ENCODE measurements around the gene ARHGAP18. TPM values are rescaled to one million over a fixed set of nuclear protein-coding genes. Genes with fewer than 3 reads are reported as not detected.

The ARHGAP18 gene
- total RNA-seq, 4 donors from 2014 or later = 5.2 to 9.2 (median 6.5) TPM

DNA sequence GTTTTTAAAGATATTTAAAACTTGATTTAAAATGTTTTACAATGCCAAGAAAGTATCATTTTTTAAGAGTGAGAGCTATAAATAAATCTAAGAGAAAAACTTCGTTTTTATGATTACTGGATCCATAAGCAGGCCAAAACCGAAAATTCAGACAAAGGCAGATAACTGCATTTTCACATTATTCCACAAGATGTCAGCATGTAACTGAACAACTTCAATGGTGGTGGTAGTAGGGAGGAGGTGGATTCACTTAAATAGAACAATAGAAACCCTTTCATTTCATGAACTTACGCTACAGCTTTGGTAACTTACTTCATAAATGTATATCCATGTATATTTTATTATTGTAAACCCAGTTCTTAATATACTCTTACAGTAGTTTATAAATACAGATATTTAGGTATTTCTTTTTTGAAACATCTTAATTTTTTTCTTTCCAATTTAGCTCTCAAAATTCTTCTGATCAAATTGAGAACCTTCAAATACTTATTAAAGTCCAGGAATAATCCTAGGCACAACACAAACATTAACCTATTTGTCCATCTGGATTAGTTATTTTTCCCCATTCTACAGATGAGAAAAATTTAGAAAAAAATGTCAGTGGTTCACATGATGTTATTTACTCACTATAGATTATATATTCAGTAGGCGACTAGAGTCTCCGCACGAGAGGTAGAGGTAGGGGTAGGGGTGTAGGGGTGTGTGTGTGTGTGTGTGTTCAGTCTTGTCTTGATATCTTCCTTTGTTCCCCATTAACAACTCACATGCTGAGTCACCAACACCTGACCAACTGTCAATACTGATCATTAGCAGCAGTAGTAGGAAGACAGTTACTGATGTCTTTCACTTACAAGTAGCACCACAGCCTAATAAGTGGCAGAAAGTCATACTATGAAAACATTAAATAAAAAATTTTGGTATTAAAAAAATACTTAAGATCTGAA is 111.5 kb downstream of the ARHGAP18 start:
- H3K4me1 ChIP-seq = peaks cover 3 to 6% of the 10 kb centered on the region in 2 donors
- peak; percentile 74 to 91 for ATAC-seq
- peak overlapping the region in 1 of 4 donors; percentile 25 for H3K27ac ChIP-seq
- in situ Hi-C loops (cut with MboI; ENCODE audit: low sequenced_read_pairs in 4 of 4) = loop anchor here (5.0 to 10.0 kb wide), 4 partner anchors 129 to 426 kb away; no protein-coding TSS in a partner anchor
- H3K4me3 ChIP-seq = no peak overlapping the region
- H3K9me3 ChIP-seq = no peaks in the 10 kb centered on the region
- no peak for DNase-seq
- intact Hi-C loops (cut with DNase I; ENCODE audit: low total_unique reads) = loop anchor here (1.0 to 2.0 kb wide), 2 partner anchors 132 to 422 kb away; no protein-coding TSS in a partner anchor
- no peaks in the 10 kb centered on the region for H3K27me3 ChIP-seq
- TF ChIP-seq CTCF (IDR thresholded peaks at IDR 0.05 in 4 of 5, conservative IDR thresholded peaks at IDR 0.05 in 1 of 5) (peak; percentile 63 to 90 (median 84)), POLR2A (IDR thresholded peaks at IDR 0.05) (no peak)
- H3K36me3 ChIP-seq = no peaks in the 10 kb centered on the region

- Histone ChIP-seq H3K27me3 (no peaks in the 10 kb centered on the region), H3K27ac (no peak overlapping the region), H3K4me1 (peaks cover 3 to 6% of the 10 kb centered on the region in 2 donors), H3K9me3 (no peaks in the 10 kb centered on the region), H3K36me3 (no peaks in the 10 kb centered on the region), H3K4me3 (no peak overlapping the region)
- intact Hi-C loops (cut with DNase I; ENCODE audit: low total_unique reads) (no loop called here), in situ Hi-C loops (cut with MboI; ENCODE audit: low sequenced_read_pairs in 4 of 4) (loop anchor here (5.0 to 10.0 kb wide), 4 partner anchors 130 to 428 kb away; no protein-coding TSS in a partner anchor)
- no peak for ATAC-seq
- DNase-seq = no peak
- TF ChIP-seq CTCF (IDR thresholded peaks at IDR 0.05 in 4 of 5, conservative IDR thresholded peaks at IDR 0.05 in 1 of 5) = no peak
- no peak for TF ChIP-seq POLR2A (IDR thresholded peaks at IDR 0.05)
These were observed 112.8 kb downstream of the ARHGAP18 start for GRCh38 chr6:129597023-129597713.

- Histone ChIP-seq H3K27ac (no peak overlapping the region), H3K27me3 (no peaks in the 10 kb centered on the region), H3K4me3 (no peak overlapping the region), H3K36me3 (no peaks in the 10 kb centered on the region), H3K4me1 (peaks cover 3 to 6% of the 10 kb centered on the region in 2 donors), H3K9me3 (no peaks in the 10 kb centered on the region)
- ATAC-seq (no peak), DNase-seq (no peak)
- in situ Hi-C loops (cut with MboI; ENCODE audit: low sequenced_read_pairs in 4 of 4) = loop anchor here (5.0 to 10.0 kb wide), 4 partner anchors 131 to 428 kb away; no protein-coding TSS in a partner anchor
- intact Hi-C loops (cut with DNase I; ENCODE audit: low total_unique reads) = no loop called here
- TF ChIP-seq CTCF (IDR thresholded peaks at IDR 0.05 in 4 of 5, conservative IDR thresholded peaks at IDR 0.05 in 1 of 5) (no peak), POLR2A (IDR thresholded peaks at IDR 0.05) (no peak)
These were observed 113.5 kb downstream of the ARHGAP18 start for GRCh38 chr6:129596522-129596921.

DNA sequence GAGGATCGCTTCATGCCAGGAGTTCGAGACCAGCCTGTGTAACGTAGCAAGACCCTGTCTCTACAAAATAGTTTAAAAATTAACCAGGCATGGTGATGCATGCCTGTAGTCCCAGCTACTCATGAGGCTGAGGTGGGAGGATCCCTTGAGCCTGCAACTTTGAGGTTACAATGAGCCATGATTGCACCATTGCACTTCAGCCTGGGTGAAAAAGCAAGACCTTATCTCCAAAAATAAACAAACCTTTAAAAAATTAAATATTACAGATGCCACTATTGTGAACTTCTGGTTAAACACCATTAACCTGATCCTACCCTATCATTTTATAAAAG is 116.8 kb downstream of the ARHGAP18 start:
- no peak for DNase-seq
- no peak for ATAC-seq
- Histone ChIP-seq H3K4me3 (no peak overlapping the region), H3K27ac (no peak overlapping the region), H3K36me3 (peaks cover 0 to 6% of the 10 kb centered on the region in 2 donors), H3K4me1 (peaks cover 3% of the 10 kb centered on the region in 2 donors), H3K27me3 (no peaks in the 10 kb centered on the region), H3K9me3 (no peaks in the 10 kb centered on the region)
- no peak for TF ChIP-seq POLR2A (IDR thresholded peaks at IDR 0.05)
- TF ChIP-seq CTCF (IDR thresholded peaks at IDR 0.05 in 4 of 5, conservative IDR thresholded peaks at IDR 0.05 in 1 of 5) = no peak
- intact Hi-C loops (cut with DNase I; ENCODE audit: low total_unique reads) (no loop called here), in situ Hi-C loops (cut with MboI; ENCODE audit: low sequenced_read_pairs in 4 of 4) (loop anchor here (5.0 to 10.0 kb wide), 3 partner anchors 139 to 432 kb away; no protein-coding TSS in a partner anchor)

Data from gastrocnemius medialis (tissue), 4 donors.